A673 (cell line): ENCODE measurements around the gene IL11.

Source experiments
- CTCF ChIP-seq: fragments of 300-800, 200-600 bp; sonication (generic); conservative IDR thresholded peaks from 2 replicates; pipeline ENCODE4 v1.5.1; 2017; ENCODE audit warnings: low read depth, mild to moderate bottlenecking, antibody characterized with exemption, low read length, moderate library complexity, mixed read lengths
- EZH2 ChIP-seq: fragments of 200-600 bp; sonication (generic); IDR thresholded peaks from 2 replicates; pipeline ENCODE4 v1.6.1; 2017; ENCODE audit warnings: borderline replicate concordance, low read depth, mild to moderate bottlenecking, mixed read lengths, antibody characterized with exemption, low read length; ENCODE audit not compliant: poor library complexity, severe bottlenecking

DNA sequence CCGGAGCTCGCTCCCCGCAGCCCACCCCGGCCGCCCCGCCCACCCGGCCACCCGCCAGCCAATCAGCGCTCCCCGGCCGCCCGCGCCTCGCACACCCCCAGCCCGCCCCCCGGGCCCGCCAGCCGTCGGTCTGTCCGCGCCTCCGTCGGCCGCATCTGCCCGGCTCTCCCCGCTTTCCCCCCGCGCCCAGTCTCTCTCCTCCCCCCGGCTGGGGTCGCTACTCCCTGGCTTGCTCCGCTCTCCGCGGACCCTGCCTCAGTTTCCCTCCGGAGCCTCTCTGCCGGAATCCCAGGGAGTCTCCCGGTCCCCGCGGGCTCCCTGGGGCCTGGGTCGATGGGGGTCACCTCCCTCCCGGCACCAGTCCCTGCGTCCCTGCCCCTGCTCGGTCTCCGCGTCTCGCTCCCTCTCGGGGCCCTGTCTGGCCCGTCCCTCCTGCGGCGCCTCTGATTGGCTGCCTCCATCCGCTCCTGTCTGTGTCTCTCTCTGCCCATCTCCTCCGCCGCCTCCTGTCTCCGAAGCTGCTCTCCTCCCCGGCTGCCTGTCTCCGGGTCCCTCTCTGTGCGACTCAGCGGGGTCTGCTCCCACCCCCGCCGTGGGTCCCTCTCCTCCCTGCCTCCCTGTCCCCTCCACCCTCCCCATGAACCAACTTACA lies 484 bp downstream of the IL11 start:
- TF ChIP-seq CTCF: no peak
- TF ChIP-seq EZH2: no peak
